Suppressor macrophage treated with lipopolysaccharide for 1 hour (primary cell): ENCODE data around the gene CNOT9.
"Not testable (repeated sequence)": the region's sequence is repeated elsewhere in the genome, so short reads cannot be mapped to it uniquely, and the experiment has no call there.

Experiments
- DNase-seq, 3 donors: peaks; one replicate each; pipeline ENCODE4 v3.0.0-alpha.2; 2020 to 2022

Gene CNOT9

GRCh38 chr2:218568190-218569037 lies at the start of gene CNOT9, which contains the start of gene USP37:
TSS of gene CNOT9 (plus strand) at chr2:218568839. CDS start at chr2:218568955, 116 bp downstream.
TSS of gene USP37 (minus strand) at chr2:218568351. CDS start at chr2:218558653, 9,698 bp downstream.
- peak; percentile 99 to 100 (median 100) for DNase-seq

GRCh38 chr2:218518876-218519275 lies 49.8 kb upstream of the CNOT9 start:
- DNase-seq: no peak

GRCh38 chr2:218523651-218524050 lies 45.0 kb upstream of the CNOT9 start:
- DNase-seq: no peak

GRCh38 chr2:218528409-218528808 lies 40.2 kb upstream of the CNOT9 start:
- not testable (repeated sequence) for DNase-seq

GRCh38 chr2:218529990-218530389 lies 38.6 kb upstream of the CNOT9 start:
- no peak for DNase-seq

- DNase-seq: no peak
These were observed 31.7 kb upstream of the CNOT9 start for GRCh38 chr2:218536804-218537494.

GRCh38 chr2:218540015-218540414 lies 28.6 kb upstream of the CNOT9 start:
- DNase-seq: no peak

- no peak for DNase-seq
These were observed 22.6 kb upstream of the CNOT9 start for GRCh38 chr2:218546012-218546411.

- DNase-seq: no peak
These were observed 21.1 kb upstream of the CNOT9 start for GRCh38 chr2:218547511-218547910.

GRCh38 chr2:218547978-218548377 lies 20.7 kb upstream of the CNOT9 start:
- DNase-seq: no peak

- not testable (repeated sequence) for DNase-seq
These were observed 14.4 kb upstream of the CNOT9 start for GRCh38 chr2:218554225-218554624.

- DNase-seq: no peak
These were observed 13.1 kb upstream of the CNOT9 start for GRCh38 chr2:218555527-218555926.

GRCh38 chr2:218557941-218558340 lies 10.7 kb upstream of the CNOT9 start:
- DNase-seq: peak; percentile 12 to 75 (median 74)

GRCh38 chr2:218558986-218559385 lies 9.7 kb upstream of the CNOT9 start:
- no peak for DNase-seq

- DNase-seq: peak in 1 of 3 donors; percentile 20
These were observed 4.6 kb upstream of the CNOT9 start for GRCh38 chr2:218564056-218564455.

- DNase-seq: peak in 2 of 3 donors; percentile 28 to 42
These were observed 2.3 kb upstream of the CNOT9 start for GRCh38 chr2:218566296-218566695.

- peak in 1 of 3 donors; percentile 5 for DNase-seq
These were observed 846 bp upstream of the CNOT9 start for GRCh38 chr2:218567797-218568189.

- peak; percentile 88 to 91 (median 90) for DNase-seq
These were observed 396 bp downstream of the CNOT9 start for GRCh38 chr2:218569038-218569431.

GRCh38 chr2:218569661-218570500 lies 1.2 kb downstream of the CNOT9 start:
- DNase-seq: peak; percentile 47 to 59 (median 50)

GRCh38 chr2:218570850-218571249 lies 2.2 kb downstream of the CNOT9 start:
- DNase-seq: peak in 1 of 3 donors; percentile 8

GRCh38 chr2:218576854-218577253 lies 8.2 kb downstream of the CNOT9 start:
- DNase-seq: no peak

GRCh38 chr2:218577482-218578220 lies 9.0 kb downstream of the CNOT9 start:
- no peak for DNase-seq
